ENCODE results near the gene FARP1.

DNA sequence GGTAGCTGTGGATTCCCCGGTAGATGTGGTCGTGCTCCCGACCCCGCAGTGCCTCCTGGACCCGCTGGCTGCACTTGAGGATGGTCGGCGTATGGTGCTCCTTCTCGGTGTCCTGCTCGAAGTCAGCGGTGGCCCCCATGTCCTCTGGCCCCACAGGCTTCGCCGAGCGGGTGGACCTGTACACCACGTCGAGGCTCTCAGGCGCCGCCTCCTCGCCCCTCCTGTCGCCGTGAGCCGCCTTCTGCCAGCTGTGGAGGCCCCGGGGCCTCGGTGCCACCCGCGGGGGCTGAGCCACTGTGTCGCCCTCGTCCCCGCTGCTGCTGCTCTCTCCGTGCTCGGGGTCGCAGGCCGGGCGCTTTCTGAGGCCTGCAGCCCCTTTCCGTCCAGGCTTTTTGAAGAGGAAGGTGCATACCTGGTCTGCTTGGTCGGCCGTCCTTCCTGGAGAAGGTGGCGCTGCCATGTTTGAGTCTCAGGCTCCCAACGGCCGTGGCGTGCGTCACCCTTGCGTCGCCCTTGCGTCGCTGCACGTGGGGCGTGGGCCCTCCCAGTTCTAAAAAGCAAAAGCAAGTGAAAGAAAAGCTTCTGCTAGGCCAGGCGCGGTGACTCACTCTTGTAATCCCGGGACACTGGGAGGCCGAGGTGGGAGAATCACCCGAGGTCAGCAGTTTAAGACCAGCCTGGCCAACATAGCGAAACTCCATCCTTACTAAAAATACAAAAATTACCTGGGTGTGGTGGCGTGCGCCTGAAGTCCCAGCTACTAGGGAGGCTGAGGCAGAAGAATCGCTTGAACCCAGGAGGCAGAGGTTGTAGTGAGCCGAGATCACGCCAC lies 34.1 kb downstream of the FARP1 start, which contains the start of gene RNF113B:
- no peak for TF ChIP-seq TAF1 (IDR thresholded peaks at IDR 0.05; ENCODE audit: borderline replicate concordance, low read depth, low read length)
- no peak for TF ChIP-seq CREM (IDR thresholded peaks at IDR 0.05; ENCODE audit: low read depth)
- no peak for TF ChIP-seq ZNF274 (IDR thresholded peaks at IDR 0.05; ENCODE audit: insufficient read depth, insufficient read length)
- TF ChIP-seq, protein P1, sequence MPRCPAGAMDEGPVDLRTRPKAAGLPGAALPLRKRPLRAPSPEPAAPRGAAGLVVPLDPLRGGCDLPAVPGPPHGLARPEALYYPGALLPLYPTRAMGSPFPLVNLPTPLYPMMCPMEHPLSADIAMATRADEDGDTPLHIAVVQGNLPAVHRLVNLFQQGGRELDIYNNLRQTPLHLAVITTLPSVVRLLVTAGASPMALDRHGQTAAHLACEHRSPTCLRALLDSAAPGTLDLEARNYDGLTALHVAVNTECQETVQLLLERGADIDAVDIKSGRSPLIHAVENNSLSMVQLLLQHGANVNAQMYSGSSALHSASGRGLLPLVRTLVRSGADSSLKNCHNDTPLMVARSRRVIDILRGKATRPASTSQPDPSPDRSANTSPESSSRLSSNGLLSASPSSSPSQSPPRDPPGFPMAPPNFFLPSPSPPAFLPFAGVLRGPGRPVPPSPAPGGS (IDR thresholded peaks at IDR 0.05; ENCODE audit: borderline replicate concordance, insufficient read depth, low read depth, low read length, poor library complexity, severe bottlenecking): no peak
- TF ChIP-seq CTCF (IDR thresholded peaks at IDR 0.05 in 2 of 3, conservative IDR thresholded peaks at IDR 0.05 in 1 of 3; ENCODE audit: control insufficient read depth in 2 of 3, extremely low read depth in 1 of 3, insufficient read depth in 1 of 3, low read depth in 3 of 3, low read length in 3 of 3): no peak
- TF ChIP-seq MAX (IDR thresholded peaks at IDR 0.05; ENCODE audit: low read depth, low read length): no peak
- TF ChIP-seq YY1 (IDR thresholded peaks at IDR 0.05; ENCODE audit: low read depth, low read length): no peak
- no peak for TF ChIP-seq SP1 (IDR thresholded peaks at IDR 0.05; ENCODE audit: low read depth, low read length)
- no peak for TF ChIP-seq POLR2AphosphoS5 (IDR thresholded peaks at IDR 0.05; ENCODE audit: low read length)
- no peak for TF ChIP-seq POLR2A (IDR thresholded peaks at IDR 0.05; ENCODE audit: low read depth, low read length)
- TF ChIP-seq, protein P2, sequence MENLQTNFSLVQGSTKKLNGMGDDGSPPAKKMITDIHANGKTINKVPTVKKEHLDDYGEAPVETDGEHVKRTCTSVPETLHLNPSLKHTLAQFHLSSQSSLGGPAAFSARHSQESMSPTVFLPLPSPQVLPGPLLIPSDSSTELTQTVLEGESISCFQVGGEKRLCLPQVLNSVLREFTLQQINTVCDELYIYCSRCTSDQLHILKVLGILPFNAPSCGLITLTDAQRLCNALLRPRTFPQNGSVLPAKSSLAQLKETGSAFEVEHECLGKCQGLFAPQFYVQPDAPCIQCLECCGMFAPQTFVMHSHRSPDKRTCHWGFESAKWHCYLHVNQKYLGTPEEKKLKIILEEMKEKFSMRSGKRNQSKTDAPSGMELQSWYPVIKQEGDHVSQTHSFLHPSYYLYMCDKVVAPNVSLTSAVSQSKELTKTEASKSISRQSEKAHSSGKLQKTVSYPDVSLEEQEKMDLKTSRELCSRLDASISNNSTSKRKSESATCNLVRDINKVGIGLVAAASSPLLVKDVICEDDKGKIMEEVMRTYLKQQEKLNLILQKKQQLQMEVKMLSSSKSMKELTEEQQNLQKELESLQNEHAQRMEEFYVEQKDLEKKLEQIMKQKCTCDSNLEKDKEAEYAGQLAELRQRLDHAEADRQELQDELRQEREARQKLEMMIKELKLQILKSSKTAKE (IDR thresholded peaks at IDR 0.05; ENCODE audit: low read depth, poor library complexity, severe bottlenecking): no peak
- TF ChIP-seq IKZF2 (IDR thresholded peaks at IDR 0.05): no peak
